T-cell (primary cell): Measurements from ENCODE around the gene LTBP2. TPM values are rescaled to one million over a fixed set of nuclear protein-coding genes. Genes with fewer than 3 reads are reported as not detected.

ENCODE experiments used
- ATAC-seq, 4 experiments: fragments of 200-7000 bp in 3 of 4; fragments of 150-1000 bp in 1 of 4; cut with Tn5 transposase; replicated peaks in 1 of 4; 1 replicate in 3 of 4; 2 replicates in 1 of 4; pipeline ENCODE4 v1.10.0; 2021; ENCODE audit warnings: moderate library complexity in 3 of 4, mild to moderate bottlenecking in 2 of 4, moderate number of reproducible peaks in 1 of 4
- CTCF ChIA-PET, 2 donors: fragments of 300-600 bp; sonication (Branson Sonifier 250); formaldehyde crosslinking; loops; one replicate each; lab custom pipeline; 2022; ENCODE audit warnings: antibody characterized with exemption in 2 of 2; lab: Charles Lee
- POLR2A ChIA-PET, 2 donors: fragments of 300-600 bp; sonication (Branson Sonifier 250); formaldehyde crosslinking; loops; one replicate each; lab custom pipeline; 2022; ENCODE audit warnings: antibody characterized with exemption in 2 of 2; lab: Charles Lee
- DNase-seq, 35 experiments: peaks; one replicate each; pipeline versions ENCODE4 v3.0.0 to v3.0.0-alpha.2; 2013 to 2023
- H3K27ac ChIP-seq: one replicate; pipeline ENCODE4 v1.5.1; 2013; ENCODE audit warnings: low read length
- H3K27me3 ChIP-seq, 2 experiments: replicated peaks in 1 of 2; 1 replicate in 1 of 2; 2 replicates in 1 of 2; pipeline versions ENCODE4 v1.6.1 to v1.7.0; 2013; ENCODE audit warnings: low read length in 1 of 2, mixed read lengths in 1 of 2; ENCODE audit not compliant: control insufficient read depth in 2 of 2, insufficient read depth in 2 of 2; ENCODE audit errors: extremely low read depth in 1 of 2
- H3K36me3 ChIP-seq, 2 donors: 1 replicate in 1 of 2; 2 replicates in 1 of 2; pipeline versions ENCODE4 v1.6.1 to v1.7.0; 2013; ENCODE audit warnings: low read length in 1 of 2; ENCODE audit not compliant: control insufficient read depth in 2 of 2, insufficient read depth in 1 of 2; ENCODE audit errors: extremely low read depth in 1 of 2
- H3K4me1 ChIP-seq, 2 experiments: 1 replicate in 1 of 2; 2 replicates in 1 of 2; pipeline versions ENCODE4 v1.6.1 to v1.7.0; 2013; ENCODE audit warnings: low read length in 2 of 2, mixed read lengths in 1 of 2; ENCODE audit not compliant: insufficient read depth in 2 of 2, control insufficient read depth in 1 of 2; ENCODE audit errors: extremely low read depth in 1 of 2
- H3K4me3 ChIP-seq, 2 donors: 1 replicate in 1 of 2; 2 replicates in 1 of 2; pipeline versions ENCODE4 v1.5.1 to v1.7.0; 2013; ENCODE audit warnings: mild to moderate bottlenecking in 2 of 2, low read length in 1 of 2, moderate library complexity in 1 of 2; ENCODE audit not compliant: control insufficient read depth in 1 of 2; ENCODE audit errors: extremely low read depth in 1 of 2
- H3K9me3 ChIP-seq: 2 replicates; pipeline ENCODE4 v1.7.0; 2013
- H3K27ac Mint-ChIP-seq, 2 donors: one replicate each; pipeline ENCODE4 v1.8.0; 2020 to 2021; ENCODE audit warnings: mild to moderate bottlenecking in 2 of 2, mixed read lengths in 2 of 2
- H3K27me3 Mint-ChIP-seq, 2 donors: one replicate each; pipeline ENCODE4 v1.8.0; 2021 to 2022; ENCODE audit warnings: mixed read lengths in 2 of 2
- H3K36me3 Mint-ChIP-seq: one replicate; pipeline ENCODE4 v1.8.0; 2021; ENCODE audit warnings: mixed read lengths
- H3K4me1 Mint-ChIP-seq, 3 donors: one replicate each; pipeline ENCODE4 v1.8.0; 2020 to 2022; ENCODE audit warnings: mixed read lengths in 3 of 3, mild to moderate bottlenecking in 1 of 3
- H3K4me3 Mint-ChIP-seq, 3 donors: one replicate each; pipeline ENCODE4 v1.8.0; 2020 to 2022; ENCODE audit warnings: mild to moderate bottlenecking in 3 of 3, mixed read lengths in 3 of 3, moderate library complexity in 3 of 3
- H3K9me3 Mint-ChIP-seq, 3 donors: one replicate each; pipeline ENCODE4 v1.8.0; 2020 to 2022; ENCODE audit warnings: mixed read lengths in 3 of 3
- WGBS: methylation state at CpG from one replicate; pipeline ENCODE4 v1.1.5; 2013; ENCODE audit warnings: missing lambda C conversion rate; ENCODE audit not compliant: insufficient coverage; 5-methylcytosine and 5-hydroxymethylcytosine counted together
- total RNA-seq, 35 experiments: library from RNA in 6 of 35; stranded (reverse) in 6 of 35; fragments of 120-200 nt in 1 of 35; gene quantifications; one replicate each; pipeline versions ENCODE4 v1.2.1 to v1.2.4 and lab custom pipeline; 2013 to 2026

The LTBP2 gene
- total RNA-seq, 5 donors from 2014 or later (not counting 1 experiment from before 2014, with no cell fraction given), result 0.39 to 1.7 (median 1.1) TPM

GRCh38 chr14:74502236-74503019, 109.6 kb downstream of the LTBP2 start:
- Histone ChIP-seq H3K4me3 (no peak overlapping the region), H3K27ac (no peak overlapping the region), H3K36me3 (no peaks in the 10 kb centered on the region), H3K9me3 (no peaks in the 10 kb centered on the region), H3K27me3 (no peaks in the 10 kb centered on the region), H3K4me1 (no peaks in the 10 kb centered on the region)
- DNase-seq (no peak), ATAC-seq (peak in 1 of 4 experiments; percentile 29)
- ChIA-PET POLR2A (no interaction called here), CTCF (no interaction called here)
- Mint-ChIP-seq H3K27ac (no peak overlapping the region), H3K4me3 (no peak overlapping the region), H3K4me1 (peaks cover 0 to 30% (median 23%) of the 10 kb centered on the region in 3 donors), H3K27me3 (peaks cover 0 to 2% of the 10 kb centered on the region in 2 donors), H3K36me3 (peaks cover 17% of the 10 kb centered on the region), H3K9me3 (no peaks in the 10 kb centered on the region)
- 97% methylated on average over 9 of the region's 21 CpGs for WGBS

- H3K4me3 ChIP-seq, result no peak overlapping the region
- 79% methylated on average over 2 of the region's 5 CpGs for WGBS
- no peak overlapping the region for H3K27ac ChIP-seq
- Mint-ChIP-seq H3K27ac (no peak overlapping the region), H3K9me3 (no peaks in the 10 kb centered on the region), H3K27me3 (no peaks in the 10 kb centered on the region), H3K36me3 (peaks cover 18% of the 10 kb centered on the region), H3K4me3 (no peak overlapping the region), H3K4me1 (peaks cover 0 to 28% (median 24%) of the 10 kb centered on the region in 3 donors)
- no peaks in the 10 kb centered on the region for H3K36me3 ChIP-seq
- H3K4me1 ChIP-seq, result no peaks in the 10 kb centered on the region
- ChIA-PET CTCF (no interaction called here), POLR2A (interaction anchor here in 1 of 2 donors (0.6 kb wide), 1 partner anchor 282 kb away, joined by 3 read pairs; no protein-coding TSS in a partner anchor)
- no peak for DNase-seq
- no peaks in the 10 kb centered on the region for H3K27me3 ChIP-seq
- no peaks in the 10 kb centered on the region for H3K9me3 ChIP-seq
- ATAC-seq, result no peak
Measured at GRCh38 chr14:74501691-74502090, 110.3 kb downstream of the LTBP2 start.

GRCh38 chr14:74501135-74501614, 110.9 kb downstream of the LTBP2 start:
- H3K27ac ChIP-seq, result no peak overlapping the region
- POLR2A ChIA-PET, result interaction anchor here in 1 of 2 donors (0.6 kb wide), 1 partner anchor 282 kb away, joined by 3 read pairs; no protein-coding TSS in a partner anchor
- no peaks in the 10 kb centered on the region for H3K36me3 ChIP-seq
- H3K27me3 ChIP-seq, result no peaks in the 10 kb centered on the region
- Mint-ChIP-seq H3K4me1 (peaks cover 0 to 28% (median 26%) of the 10 kb centered on the region in 3 donors), H3K9me3 (no peaks in the 10 kb centered on the region), H3K4me3 (no peak overlapping the region), H3K27ac (no peak overlapping the region), H3K27me3 (no peaks in the 10 kb centered on the region), H3K36me3 (peaks cover 18% of the 10 kb centered on the region)
- ATAC-seq (no peak), DNase-seq (no peak)
- CTCF ChIA-PET, result no interaction called here
- H3K4me1 ChIP-seq, result no peaks in the 10 kb centered on the region
- H3K9me3 ChIP-seq, result no peaks in the 10 kb centered on the region
- 89% methylated on average over 15 of the region's 16 CpGs for WGBS
- no peak overlapping the region for H3K4me3 ChIP-seq

GRCh38 chr14:74500417-74501134, 111.5 kb downstream of the LTBP2 start:
- peaks cover 3 to 30% (median 29%) of the 10 kb centered on the region in 3 donors for H3K4me1 Mint-ChIP-seq
- no peak overlapping the region for H3K27ac Mint-ChIP-seq
- WGBS, result 90% methylated on average over 9 of the region's 10 CpGs
- CTCF ChIA-PET, result no interaction called here
- no peak for ATAC-seq
- Histone ChIP-seq H3K36me3 (no peaks in the 10 kb centered on the region), H3K4me1 (no peaks in the 10 kb centered on the region), H3K9me3 (no peaks in the 10 kb centered on the region), H3K4me3 (no peak overlapping the region), H3K27me3 (no peaks in the 10 kb centered on the region), H3K27ac (no peak overlapping the region)
- POLR2A ChIA-PET, result interaction anchor here in 1 of 2 donors (0.6 kb wide), 1 partner anchor 283 kb away, joined by 3 read pairs; no protein-coding TSS in a partner anchor
- no peaks in the 10 kb centered on the region for H3K27me3 Mint-ChIP-seq
- H3K9me3 Mint-ChIP-seq, result no peaks in the 10 kb centered on the region
- DNase-seq, result no peak
- H3K36me3 Mint-ChIP-seq, result peaks cover 18% of the 10 kb centered on the region
- H3K4me3 Mint-ChIP-seq, result no peak overlapping the region

GRCh38 chr14:74495356-74495755, 116.7 kb downstream of the LTBP2 start:
- peaks cover 9 to 21% of the 10 kb centered on the region in 2 experiments for H3K4me1 ChIP-seq
- Mint-ChIP-seq H3K27ac (peak overlapping the region; percentile 92), H3K36me3 (peaks cover 18% of the 10 kb centered on the region), H3K27me3 (no peaks in the 10 kb centered on the region), H3K4me1 (peaks cover 22 to 45% (median 43%) of the 10 kb centered on the region in 3 donors), H3K9me3 (no peaks in the 10 kb centered on the region), H3K4me3 (no peak overlapping the region)
- peaks cover 0 to 3% of the 10 kb centered on the region in 2 experiments for H3K27me3 ChIP-seq
- H3K4me3 ChIP-seq, result no peak overlapping the region
- ChIA-PET POLR2A (interaction anchor here in 1 of 2 donors (0.5 kb wide), 1 partner anchor 707 kb away, joined by 4 read pairs; no protein-coding TSS in a partner anchor), CTCF (interaction anchor here in 1 of 2 donors (0.6 kb wide), 1 partner anchor 1159 kb away, joined by 3 read pairs; no protein-coding TSS in a partner anchor)
- no peaks in the 10 kb centered on the region for H3K9me3 ChIP-seq
- no CpG with 5 or more reads among the region's 2 CpGs for WGBS
- ATAC-seq (no peak), DNase-seq (peak in 1 of 35 experiments; percentile 41)
- no peak overlapping the region for H3K27ac ChIP-seq
- H3K36me3 ChIP-seq, result no peaks in the 10 kb centered on the region
